Measurements from ENCODE around the gene KRT16.
"Not testable (repeated sequence)": the region's sequence is repeated elsewhere in the genome, so short reads cannot be mapped to it uniquely, and the experiment has no call there.

KRT16 gene

DNA sequence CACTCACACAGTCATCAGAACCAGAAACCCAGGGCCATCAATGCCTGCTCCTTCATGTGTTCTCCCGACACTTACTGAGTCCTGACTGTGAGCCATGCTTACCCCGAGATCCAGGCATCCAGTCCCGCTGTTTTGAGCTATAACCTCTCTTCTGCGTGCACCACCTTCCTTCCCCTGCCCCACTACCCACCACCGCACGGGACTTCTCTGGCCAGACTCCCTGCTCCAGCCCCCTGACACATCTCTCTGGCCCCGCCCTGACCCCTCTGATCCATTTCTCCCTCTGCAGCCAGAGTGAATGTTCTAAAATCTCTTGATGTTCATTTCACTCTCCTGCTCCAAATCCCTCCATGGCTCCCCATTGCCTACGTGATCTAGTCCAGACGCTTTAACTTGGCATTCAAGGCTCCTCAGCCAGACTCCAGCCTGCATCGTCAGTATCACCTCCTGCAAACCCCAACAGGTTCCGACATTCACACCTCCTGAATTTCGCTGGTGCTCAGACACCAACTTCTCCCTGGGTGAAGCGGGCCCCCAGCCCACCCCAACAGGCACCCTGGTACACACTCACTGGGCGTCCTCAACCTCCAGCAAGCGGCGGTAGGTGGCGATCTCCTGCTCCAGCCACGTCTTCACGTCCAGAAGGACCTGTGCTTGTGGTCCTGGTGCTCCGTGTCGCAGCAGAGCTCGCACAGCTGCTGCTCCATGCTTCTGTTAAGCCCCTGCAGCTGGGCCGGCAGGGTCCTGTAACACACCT is 14.9 kb upstream of the KRT16 start:
- no peak for DNase-seq

DNA sequence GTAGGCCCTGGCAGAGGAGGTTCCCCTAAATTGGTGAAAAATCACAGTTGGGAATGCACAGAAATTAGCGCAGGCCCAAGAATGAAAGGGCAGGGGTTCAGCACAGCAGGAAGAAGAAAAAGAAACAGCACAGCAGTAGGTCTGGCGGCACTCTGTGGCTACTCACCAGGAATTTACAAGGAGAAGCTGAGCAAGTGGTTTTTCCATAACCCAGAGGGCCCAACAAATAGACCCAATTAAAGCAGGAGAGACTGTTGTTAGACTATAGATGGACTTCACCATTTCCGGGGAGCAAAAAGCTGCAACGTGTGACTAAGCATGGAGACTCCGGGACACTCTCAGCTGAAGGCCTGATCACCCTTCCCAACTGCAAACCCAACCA is 14.3 kb upstream of the KRT16 start:
- not testable (repeated sequence) for DNase-seq

GRCh38 chr17:41626028-41626913 is 13.7 kb upstream of the KRT16 start:
- DNase-seq: not testable (repeated sequence)

GRCh38 chr17:41625602-41626001 is 13.0 kb upstream of the KRT16 start:
- DNase-seq: no peak

GRCh38 chr17:41624208-41625101 is 11.9 kb upstream of the KRT16 start, which contains the start of gene KRT17:
Gene KRT17, minus strand, starts transcription at chr17:41624575. Its CDS starts 66 bp downstream, at chr17:41624509.
- no peak for DNase-seq

GRCh38 chr17:41623184-41623861 is 10.8 kb upstream of the KRT16 start:
- DNase-seq: not testable (repeated sequence)

GRCh38 chr17:41622340-41623183 is 10.0 kb upstream of the KRT16 start:
- DNase-seq: not testable (repeated sequence)

DNA sequence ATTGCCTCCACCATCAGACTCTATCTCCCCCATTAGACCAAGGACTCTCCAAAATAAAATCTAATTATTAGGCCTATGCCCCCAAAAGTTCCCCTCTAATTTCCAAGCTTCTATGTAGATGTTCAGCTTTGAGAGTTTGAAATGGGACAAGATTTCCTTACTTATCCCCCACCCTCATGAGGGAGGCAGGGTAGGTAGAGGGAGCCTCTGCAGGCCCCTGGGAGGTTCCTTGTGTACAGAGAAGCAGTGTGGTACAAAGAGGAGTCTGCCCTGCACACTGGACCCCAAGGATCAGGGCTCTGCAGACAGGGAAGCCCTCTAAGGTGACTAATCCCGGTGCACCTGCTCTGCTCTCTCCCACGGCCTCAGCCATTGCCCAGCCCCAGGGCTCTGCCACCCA is 9.3 kb upstream of the KRT16 start:
- DNase-seq: no peak

- not testable (repeated sequence) for DNase-seq
Measured at GRCh38 chr17:41621435-41621817, 8.9 kb upstream of the KRT16 start.

GRCh38 chr17:41620583-41621434 is 8.2 kb upstream of the KRT16 start:
- no peak for DNase-seq

GRCh38 chr17:41619927-41620582 is 7.5 kb upstream of the KRT16 start:
- DNase-seq: not testable (repeated sequence)

- DNase-seq: no peak
Measured at GRCh38 chr17:41619036-41619926, 6.7 kb upstream of the KRT16 start.

- DNase-seq: no peak
Measured at GRCh38 chr17:41618341-41619035, 5.9 kb upstream of the KRT16 start.

DNA sequence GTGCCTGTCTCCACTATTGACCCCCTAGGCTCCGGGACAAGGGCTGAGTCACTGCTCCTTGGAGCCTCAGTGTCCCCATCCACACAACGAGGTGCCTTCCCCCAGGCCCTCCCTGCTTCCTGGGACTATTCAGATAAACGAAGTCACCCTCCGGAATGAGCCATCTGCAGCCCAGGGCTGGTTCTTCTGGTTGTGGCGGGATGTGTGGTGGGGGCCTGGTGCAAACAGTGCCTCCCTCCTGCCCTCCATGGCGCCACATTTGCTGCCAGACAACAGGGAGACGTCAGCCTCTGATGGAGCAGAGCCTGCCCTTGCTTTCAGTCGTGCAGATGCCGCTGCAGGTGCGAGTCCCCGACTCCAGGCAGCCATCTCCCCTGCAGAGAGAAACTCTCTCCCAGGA is 5.1 kb upstream of the KRT16 start:
- no peak for DNase-seq

DNA sequence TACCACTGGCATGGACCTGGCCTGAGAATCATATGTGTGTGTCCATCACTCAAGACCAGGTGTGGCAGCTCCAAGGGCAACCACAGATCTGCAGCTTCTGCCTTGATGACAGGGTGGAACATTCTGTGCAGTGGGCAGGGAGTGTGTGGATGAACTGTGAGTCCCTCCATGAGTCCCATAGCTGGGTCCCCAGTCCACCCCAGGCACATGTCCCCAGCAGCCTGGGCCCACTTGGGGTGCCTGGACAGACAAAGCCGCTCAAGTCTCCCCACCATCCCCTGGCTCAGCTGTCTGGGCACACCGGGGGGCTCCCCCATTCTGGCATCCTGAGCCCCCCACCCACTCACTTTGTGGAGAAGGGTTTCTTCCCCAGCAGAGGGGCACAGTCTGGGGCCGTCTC is 4.6 kb upstream of the KRT16 start:
- DNase-seq: no peak

DNA sequence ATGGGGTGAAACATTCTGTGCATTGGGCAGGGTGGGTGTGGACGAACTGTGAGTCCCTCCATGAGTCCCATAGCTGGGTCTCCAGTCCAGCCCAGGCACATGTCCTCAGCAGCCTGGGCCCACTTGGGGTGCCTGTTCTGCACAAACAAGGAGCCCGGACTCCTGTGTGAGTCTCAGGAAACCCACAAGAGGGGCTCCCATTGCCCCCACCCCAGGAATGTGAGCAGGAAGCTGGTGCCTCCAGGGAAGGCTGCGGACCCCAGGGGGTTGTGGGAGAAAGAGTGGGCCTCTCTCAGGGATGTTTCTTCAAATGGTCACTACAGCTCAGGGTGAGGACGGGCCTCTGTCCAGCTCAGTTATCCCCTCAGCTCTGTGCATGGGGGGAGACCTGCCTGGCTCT is 3.9 kb upstream of the KRT16 start:
- DNase-seq: not testable (repeated sequence)

DNA sequence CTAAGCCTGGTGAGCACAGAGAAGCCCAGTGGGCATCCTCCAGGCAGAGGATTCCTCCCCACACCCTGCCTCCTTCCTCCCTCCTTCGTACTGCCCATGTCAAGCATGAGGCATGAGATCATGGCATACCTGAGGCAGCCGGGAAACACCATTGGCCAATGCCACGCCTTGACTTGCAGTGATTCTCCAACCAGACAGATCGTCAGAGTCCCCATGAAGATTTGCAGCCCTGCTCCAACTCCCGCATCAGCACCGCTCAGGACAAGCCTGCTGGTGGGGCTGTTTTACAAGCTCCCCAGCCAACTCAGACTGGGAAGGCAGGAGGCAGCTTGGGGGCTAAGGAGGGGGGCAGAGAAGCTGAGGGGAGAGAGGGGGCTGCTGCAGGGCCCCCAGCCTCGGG is 2.9 kb upstream of the KRT16 start:
- no peak for DNase-seq

DNA sequence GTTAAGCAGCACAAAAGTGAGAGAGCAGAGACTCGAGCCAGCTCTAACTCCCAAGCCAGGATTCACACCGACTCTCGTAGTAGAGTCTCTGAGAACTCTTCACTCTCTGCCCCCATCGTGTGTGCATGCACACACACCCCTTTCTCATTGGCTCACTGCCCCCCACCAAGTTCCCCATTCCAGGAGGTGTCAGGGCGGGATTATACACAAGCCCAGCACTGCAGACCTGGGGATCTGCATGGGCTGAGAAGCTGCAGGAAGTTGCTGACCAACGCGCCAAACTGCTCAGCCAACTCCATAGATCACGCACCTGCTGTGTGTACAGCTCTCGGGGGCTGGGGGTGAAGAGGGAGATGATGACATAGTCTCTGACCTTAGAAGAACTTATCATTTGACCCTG is 2.2 kb upstream of the KRT16 start:
- DNase-seq: not testable (repeated sequence)

All from cerebellar nuclear complex (tissue), 1 donor.